Panc1 (cell line): ENCODE data around the gene GNE.

Experiments used
- CTCF ChIP-seq: fragments of 450-650 bp; IDR thresholded peaks from 2 replicates; pipeline ENCODE4 v1.5.1; 2017; ENCODE audit warnings: mild to moderate bottlenecking
- POLR2AphosphoS5 ChIP-seq: IDR thresholded peaks from 2 replicates; pipeline ENCODE4 v1.6.1; 2012; ENCODE audit warnings: mild to moderate bottlenecking, low read depth, low read length, moderate library complexity
- SIN3A ChIP-seq: IDR thresholded peaks from 2 replicates; pipeline ENCODE4 v1.6.1; 2012; ENCODE audit warnings: low read depth, mild to moderate bottlenecking, low read length, moderate library complexity, borderline replicate concordance; ENCODE audit not compliant: insufficient read depth
- TCF7L2 ChIP-seq: IDR thresholded peaks from 2 replicates; pipeline ENCODE4 v1.6.1; 2011; ENCODE audit warnings: mild to moderate bottlenecking, low read depth, low read length, inconsistent platforms

- TF ChIP-seq CTCF (no peak), SIN3A (no peak), POLR2AphosphoS5 (no peak), TCF7L2 (no peak)
Measured at GRCh38 chr9:36237230-36237629, 21.0 kb downstream of the GNE start.
